NCI-H82 (cell line): Measurements from ENCODE around the gene SNX7.
A peak's percentile ranks its signal among the peaks of the same experiment; 100 is the strongest.

Experiments used
- DNase-seq: peaks from one replicate; lab custom pipeline; 2025; lab: John Stamatoyannopoulos, UW

SNX7 gene

DNA sequence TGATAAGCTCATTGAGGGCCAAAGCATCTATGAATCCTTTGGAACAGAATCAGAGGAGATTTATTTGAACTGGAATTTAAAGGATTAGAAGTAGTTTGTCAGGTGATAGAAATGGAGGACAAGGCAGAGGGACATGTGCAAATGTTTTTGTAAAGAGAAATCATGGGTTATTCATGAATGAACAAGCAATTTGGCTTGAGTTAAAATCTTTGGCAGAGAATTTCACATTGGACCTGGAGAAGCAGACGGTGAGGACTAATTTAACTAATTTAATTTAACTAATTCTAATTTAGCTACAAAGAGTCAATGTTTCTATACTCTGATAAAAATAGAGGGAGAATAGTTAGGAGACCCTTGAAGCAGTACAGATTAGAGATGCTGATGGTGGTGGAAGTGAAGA, 36.3 kb downstream of the SNX7 start:
- DNase-seq: no peak

DNA sequence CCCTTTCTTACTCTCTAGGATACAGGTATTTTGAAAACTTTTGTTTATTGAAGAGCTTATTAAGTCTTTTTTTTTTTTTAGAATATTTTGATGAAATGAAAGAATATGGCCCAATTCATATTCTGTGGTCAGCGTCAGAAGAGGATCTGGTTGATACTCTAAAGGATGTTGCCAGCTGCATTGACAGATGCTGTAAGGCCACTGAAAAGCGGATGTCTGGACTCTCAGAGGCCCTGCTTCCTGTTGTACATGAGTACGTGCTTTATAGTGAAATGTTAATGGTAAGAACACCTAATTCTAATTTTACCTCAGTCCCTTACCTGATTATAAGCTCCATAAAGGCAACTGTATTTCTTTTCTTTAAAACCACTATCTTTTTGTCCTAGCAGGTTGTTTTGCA, 37.1 kb downstream of the SNX7 start:
- DNase-seq: no peak

DNA sequence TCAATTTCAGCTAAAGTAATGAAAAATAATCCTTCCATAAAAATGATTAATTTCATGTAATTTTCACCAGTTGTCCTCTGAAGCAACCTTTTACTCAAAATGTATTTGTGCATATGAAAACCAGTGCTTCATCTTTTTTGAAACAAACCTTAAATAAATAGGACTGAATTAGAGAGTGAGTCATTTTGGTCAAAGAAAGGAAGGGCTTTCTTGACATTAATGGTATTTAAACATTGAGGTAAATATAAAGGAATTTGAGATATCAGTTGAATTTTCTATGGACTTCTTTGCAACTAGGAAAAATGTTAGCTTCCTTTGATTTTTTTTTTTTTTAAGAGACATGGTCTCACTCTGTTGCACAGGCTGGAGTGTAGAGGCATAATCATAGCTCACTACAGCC, 38.7 kb downstream of the SNX7 start:
- no peak for DNase-seq

DNA sequence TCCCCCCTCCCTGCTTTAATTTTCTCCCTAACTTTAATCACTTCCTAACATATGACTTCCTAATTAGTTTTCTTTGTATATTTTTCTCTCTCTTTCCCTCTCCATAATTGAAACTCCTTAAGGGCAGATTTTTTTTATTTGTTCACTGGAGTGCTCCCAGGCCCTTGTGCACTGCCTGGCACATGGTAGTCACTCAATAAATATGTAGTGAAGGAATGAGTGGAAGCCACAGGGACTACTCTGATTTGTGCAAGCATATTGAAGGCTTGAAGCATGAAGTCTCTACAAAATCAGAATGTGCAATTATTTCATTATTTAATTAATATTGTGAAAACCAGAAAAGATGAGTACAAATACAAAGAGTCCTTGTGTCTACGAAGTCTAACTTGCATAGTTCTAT, 41.5 kb downstream of the SNX7 start:
- no peak for DNase-seq

DNA sequence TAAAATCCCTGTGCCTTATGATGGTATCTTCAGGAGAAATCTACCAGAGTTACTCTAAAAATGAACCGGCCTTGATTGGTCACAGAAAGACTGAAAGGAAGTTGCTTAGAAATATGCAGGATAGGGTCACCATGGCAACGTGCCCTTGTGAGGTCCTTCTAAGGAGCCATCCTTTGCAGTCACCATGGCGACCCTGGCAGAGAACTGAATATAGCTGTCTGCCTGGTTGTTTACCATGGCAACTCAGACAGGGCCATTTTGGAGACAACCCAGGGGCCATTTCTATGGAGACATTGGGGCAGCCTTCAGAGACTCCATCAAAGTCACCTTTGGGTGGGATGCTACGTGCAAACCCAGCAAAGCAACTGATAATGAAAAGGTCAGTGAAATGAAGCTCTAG, 43.0 kb downstream of the SNX7 start:
- peak; percentile 15 for DNase-seq

DNA sequence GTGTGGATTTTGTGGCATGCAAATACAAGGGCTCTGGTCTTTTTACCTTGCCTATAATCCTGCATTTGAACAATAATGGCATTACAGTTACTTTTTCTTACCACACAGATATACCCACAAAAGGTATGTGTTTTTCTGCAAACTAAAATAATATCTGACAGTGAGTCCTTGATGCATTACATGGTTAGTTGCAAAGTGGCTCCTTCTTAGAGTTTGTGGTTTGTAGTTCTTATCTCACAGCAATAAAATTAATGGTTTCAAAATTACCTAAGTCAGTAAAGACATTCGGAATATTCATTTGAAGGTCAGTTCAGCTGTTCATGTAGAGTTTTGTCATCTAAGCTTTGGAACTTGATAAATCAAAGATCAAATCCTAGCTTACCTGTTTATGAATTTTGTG, 43.5 kb downstream of the SNX7 start:
- no peak for DNase-seq

DNA sequence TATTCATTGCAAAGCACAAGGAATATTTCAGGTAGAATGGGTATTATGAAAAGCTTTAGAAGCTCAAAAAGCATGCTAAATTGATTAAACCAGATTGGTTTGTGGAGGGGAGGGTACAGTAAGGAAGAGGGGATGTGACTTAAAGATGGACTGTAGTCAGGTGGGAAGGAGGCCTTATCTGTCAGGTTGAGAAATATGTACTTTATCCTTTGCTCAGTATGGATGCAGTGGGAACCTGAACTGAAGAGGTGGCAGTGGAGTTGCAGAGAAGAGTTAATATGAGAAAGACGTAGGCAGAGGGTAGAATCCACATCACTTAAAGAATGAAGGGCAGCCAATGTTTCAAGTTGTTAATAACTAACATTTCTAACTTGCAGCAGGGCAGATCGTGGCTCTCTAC, 44.1 kb downstream of the SNX7 start:
- DNase-seq: no peak

DNA sequence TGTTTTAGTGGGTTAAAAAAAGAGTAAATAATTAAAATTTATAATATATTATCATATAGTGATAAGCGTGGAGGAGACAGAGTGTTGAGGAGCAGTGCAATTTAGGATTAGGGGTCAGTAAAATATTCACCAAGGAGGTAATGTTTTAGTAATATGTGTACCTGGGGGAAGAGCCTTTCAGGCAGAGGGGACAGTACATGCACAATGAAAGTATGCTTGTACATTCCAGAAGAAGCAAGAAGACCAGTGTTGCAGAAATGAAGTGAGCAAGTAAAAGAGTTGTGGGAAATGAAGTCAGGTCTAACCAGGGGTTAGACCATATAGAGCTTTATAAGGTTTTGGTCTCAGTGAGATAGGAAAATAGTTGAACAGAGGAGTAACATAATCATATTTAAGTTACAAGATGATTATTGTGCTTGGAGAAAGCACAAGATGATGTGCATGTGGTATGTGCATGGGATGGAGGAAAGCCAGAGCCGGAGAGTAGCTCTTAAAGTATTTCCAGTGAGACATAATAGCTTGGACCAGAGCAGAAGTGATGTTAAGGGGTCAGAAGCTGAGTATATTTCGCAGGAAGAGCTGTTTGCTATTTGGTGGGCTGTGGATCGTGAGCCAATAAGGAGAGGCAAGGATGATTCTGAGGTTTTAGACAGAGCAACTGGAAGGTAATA, 44.8 kb downstream of the SNX7 start:
- DNase-seq: no peak

DNA sequence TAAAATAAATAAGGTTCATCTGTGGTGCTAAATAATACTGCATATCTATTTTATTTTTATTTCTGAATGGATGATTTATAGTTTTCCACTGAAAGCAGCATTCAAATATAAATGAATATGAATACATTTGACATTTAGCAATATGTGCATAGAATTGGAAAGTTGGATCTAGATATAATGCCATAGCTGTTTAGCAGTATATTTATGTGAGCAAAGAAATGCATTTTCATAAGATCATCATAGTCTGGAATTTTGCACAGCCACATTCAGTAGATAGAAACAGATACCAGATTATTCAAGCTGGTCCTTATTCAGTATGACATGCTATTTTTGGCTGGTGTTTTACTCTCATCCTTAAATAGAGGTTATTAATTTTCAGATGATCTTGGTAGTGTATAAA, 46.0 kb downstream of the SNX7 start:
- no peak for DNase-seq

DNA sequence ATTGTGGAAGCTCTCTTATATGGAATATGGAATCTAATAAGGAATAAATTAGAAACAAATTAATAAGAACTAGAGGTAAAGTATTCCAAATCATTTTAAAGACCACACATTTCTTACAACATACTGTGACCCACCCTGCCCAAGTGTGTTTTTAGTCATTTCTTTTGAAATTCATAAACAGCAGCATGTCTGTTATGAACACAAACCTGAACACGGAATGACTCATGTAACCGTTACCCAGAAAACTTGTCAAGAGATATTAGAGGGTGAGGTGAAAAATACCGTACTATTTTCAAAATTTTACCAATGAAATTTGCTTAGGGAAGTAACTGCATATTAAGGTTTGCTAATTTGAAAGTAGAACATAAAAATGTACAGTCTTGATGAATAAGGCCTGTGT, 48.4 kb downstream of the SNX7 start:
- no peak for DNase-seq

DNA sequence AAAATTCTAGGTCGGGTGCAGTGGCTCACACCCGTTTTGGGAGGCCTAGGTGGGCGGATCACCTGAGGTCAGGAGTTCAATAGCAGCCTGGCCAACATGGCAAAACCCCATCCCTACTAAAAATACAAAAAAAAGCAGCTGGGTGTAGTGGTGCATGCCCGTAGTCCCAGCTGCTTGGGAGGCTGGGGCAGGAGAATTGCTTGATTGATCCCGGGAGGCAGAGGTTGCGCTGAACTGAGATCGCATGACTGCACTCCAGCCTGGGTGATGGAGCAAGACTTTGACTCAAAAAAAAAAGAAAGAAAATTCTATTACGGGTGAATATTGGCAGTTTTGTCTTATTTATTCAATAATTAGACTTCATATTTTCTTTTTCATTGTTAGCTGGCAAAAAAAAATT, 62.1 kb downstream of the SNX7 start:
- DNase-seq: no peak

DNA sequence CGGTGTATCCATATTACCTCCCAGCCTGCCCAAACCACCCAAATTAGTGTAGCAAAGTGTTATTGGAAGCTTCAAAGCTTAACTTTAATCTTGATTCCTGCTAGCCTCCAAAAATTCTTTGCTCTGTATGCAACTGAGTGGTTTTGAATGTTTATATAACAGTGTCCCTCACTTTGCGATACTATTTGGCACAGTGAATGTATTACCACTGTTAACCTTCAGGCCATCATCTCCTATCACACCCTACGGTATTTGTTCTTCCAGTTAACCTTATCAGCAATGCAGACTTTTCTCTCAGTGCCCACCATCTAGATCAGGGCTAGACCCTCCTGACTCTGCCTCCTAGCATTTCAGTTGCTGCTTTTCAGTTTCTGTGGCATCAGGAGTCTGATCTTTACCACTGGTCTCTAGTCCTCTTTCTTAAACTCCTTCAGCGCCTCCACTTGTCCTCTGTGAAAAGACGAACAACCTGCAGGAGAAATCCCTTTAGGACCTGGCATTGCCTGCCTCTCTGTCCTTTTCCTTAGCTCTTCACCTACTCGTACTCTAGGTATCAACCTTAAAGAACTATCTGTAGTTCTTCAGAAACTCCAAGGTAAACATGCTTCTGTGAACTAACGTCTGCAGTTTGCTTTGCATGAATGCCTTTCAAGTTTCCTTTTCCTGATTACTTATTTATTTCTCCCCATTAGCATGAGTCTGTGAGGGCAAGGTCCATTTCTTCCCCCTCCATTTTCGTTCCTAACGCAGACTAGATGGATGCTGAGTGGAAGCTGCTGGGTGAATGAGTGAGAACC, 71.7 kb downstream of the SNX7 start:
- no peak for DNase-seq

DNA sequence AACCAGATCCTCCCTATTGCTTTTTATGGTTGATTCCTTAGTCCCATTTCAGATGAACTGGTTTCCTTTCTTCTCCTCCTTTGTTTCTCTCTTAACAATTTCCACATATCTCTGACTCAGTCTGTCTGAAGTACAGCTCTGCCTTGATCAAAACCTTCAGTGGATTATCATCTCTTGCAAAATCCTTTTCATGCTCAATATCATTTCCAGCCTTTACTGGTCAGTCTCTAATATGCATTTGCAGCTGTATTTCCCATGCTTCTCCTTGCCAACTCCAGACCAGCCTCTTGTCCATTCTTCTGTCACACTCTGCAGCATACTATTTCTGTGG, 72.2 kb downstream of the SNX7 start:
- no peak for DNase-seq

DNA sequence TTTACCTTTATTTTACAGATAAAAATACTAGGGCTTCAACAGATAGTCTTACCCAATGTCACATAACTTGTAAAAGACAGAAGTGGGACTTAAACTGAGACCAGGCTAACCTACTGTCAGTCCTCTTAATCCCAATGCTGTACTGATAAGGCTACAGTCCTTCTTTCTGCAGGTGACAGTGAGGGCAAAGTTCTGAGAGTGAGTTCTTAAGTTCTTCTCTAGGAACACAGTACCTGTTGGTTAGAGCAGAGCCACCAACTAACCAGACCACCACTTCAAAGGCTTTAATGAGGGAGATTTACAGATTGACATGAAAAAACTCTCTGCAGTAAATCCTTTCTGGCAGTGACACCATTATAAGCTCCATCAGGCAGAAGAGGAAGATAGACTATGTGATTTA, 74.2 kb downstream of the SNX7 start:
- peak; percentile 28 for DNase-seq

DNA sequence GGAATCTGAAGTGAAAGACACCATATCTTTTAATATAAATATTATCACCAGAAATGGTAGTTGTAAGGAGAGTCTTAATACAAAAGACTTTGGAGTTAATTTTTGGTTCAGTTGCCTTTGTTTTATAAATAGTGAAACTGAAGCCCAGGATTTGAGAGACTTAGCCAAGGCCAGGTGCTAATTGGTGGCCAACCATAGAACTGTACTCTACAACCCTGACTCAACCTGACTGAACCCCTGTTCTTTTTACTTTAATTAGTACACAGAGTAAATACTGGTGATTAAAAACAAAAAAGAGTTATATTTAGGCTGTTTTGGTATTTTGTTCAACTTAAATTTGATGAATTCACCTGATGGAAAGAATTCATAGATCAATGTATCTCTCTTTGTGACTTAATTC, 76.3 kb downstream of the SNX7 start:
- no peak for DNase-seq

DNA sequence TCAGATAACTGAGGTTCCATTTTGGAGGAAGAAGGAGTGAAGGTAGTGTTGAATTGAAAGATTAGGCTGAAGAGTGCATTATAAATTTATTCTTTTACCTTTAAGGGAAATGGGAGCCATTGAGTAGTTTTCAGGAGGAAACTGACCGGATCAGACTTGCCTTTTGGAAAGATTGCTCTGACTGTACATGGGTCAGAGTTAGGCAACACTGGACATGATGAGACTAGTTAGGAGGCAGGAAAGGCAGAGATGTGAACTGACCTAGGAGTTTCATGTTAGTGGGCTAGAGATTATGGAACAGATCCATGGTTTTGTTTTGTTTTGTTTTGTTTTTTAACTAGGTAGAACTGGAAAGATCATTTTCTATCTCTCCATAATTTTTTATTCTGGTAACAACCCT, 78.2 kb downstream of the SNX7 start:
- DNase-seq: no peak

DNA sequence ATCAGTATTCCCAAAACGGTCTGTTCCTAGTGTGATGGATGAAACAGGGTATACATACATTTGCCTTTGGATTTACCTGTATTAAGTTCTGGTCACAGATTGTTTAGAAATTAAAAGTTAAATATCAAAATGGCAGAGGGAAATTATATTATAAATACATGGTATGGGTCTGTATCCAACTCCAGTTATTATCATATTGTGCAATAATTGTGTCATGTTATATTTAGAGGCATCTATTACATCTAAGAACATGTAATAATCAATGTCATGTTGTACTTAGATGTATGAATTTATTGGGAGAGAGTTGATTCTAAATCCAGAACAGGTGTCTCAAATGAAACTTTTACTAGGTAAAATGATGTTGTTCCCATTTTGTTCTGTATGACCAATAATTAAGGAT, 79.6 kb downstream of the SNX7 start:
- DNase-seq: no peak

DNA sequence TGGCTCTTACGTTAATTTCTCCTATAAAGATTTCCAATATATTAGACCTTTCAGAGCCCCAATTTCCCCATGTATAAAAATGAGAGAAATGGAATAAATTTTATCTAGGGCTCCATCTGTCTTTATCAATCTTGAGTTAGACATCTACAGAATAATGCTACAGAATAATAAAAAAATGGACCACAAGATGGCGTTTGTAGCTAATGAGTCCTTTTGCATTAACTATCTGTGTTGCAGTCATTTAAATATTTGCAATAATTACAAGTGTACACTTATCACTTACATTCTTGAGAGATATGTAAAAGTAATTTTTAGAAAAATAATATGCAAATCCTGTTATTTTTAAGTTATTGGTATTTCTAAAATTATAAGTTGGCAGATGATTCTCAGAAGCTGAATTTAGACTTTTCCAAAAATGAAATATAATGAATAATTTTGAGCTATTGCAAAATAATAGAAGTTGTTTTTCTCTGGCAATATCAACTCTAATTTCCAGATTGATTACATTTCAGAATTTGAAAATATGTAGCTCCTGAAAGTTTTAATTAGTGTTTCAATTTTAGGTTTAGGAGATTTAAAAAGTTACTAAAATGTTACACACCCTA, 87.7 kb downstream of the SNX7 start:
- DNase-seq: peak; percentile 88

DNA sequence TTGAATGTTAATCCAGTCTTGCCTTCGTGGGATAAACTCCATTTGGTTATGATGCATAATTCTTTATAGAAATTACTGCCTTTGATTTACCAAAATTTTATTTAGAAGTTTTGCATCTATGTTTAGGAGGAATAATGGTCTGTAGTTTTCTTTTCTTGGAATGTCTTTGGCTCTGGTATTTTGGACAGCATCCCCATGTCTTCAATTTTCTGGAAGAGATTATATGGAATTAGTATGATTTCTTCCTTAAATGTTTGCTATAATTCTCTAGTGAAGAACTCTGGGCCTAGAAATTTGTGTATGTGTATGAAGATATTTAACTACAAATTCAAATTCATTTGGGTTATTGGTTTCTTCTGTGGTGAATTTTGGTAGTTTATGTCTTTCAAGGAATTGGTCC, 92.7 kb downstream of the SNX7 start:
- no peak for DNase-seq

DNA sequence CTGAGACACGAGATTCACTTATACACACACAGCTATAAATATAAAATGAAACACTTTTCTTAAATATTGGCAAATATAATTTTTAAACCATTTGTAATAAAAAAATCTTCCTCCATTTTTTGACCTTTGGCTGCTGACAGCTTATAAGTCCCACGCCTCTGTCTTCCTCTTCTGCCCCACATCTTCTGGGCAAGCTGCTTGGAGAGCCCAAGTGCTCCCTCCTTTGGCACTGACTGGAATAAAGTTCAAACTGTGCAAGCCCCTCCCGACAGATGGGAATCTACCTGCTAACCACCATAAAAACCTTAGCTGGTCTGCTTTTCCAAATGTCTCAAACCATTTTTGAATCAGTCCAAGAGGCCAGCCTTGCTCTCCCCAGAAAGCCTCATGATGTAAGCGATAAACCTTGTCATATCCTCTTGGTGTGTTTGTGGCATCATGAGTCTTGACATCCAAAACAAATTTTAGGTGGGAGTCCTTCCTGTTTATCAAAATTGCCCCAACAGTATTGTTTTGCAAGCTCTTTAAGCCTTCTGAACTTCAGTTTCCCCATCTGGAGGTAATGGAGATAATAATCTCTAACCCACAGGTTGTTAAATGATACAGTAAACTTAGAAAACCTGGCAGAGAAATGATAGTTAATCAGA, 99.8 kb downstream of the SNX7 start:
- DNase-seq: peak; percentile 80

DNA sequence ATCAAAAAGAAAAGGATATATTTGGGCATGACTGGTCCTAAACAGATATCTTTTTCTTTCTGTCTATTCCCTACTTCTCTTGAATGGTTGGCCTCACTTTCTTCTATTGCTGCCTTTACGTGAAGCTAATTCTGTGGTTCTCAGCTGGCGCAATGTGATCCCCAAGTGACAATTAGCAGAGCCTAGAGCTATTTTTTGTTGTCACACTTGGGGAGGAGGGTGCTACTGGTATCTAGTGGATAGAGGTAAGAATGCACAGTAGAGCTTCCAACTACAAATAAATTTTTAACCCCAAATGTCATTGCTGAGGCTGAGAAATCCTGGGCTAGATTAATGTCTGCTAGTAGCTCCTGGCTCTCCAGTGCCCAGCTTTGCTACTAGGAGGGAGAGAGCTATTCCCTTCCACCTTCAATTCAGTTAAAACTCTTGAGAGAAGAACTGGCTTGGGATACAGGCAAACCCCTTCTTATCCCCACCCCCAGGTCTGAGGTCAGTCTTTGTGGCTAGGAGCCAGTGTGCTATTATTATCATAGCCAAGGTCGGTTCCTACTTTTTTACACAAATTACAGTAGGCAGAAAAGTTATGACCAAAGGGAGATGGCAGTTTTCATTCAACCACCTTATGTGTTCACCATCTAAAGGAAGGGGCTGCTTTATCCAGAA, 102.1 kb downstream of the SNX7 start:
- no peak for DNase-seq

DNA sequence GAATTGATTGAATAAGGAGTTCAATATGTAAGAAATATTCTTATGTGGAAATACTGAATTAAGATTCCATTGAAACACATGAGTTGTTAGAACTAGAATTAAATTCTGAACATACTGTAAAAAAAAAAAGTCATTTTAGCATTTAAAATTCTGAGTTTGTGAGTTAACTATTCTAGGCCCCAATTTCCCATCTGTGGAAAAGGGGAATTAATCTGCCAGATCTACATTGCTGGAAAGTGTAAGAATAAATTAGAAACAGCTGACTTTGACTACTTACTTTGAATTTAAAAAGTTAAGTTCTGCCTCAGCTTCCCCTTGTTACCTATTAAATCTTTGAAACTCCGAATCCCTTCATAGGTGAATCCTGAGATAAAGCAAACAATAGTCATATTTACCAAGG, 103.0 kb downstream of the SNX7 start:
- DNase-seq: no peak

DNA sequence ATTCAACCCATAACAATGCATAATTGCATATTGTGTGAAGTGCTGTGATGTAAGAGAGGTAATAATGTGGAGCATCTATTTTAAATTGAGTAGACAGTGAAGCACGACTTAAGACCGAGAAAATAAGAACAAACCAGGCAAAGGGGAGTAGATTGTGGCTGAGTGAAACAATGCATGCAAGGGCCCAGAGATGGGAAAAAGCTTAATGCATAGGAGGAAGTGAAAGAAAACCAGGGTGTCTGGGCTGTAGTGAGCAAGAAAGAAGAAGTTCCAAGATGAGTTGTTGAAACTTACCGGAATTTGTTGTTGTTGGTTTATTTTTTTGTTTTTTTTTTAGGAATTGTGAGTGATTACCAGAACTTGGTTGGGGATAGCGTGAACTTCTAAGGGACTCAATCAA, 104.7 kb downstream of the SNX7 start:
- no peak for DNase-seq
